GM18907 (cell line): Measurements from ENCODE around the gene C1S.
"Not testable (repeated sequence)": the region's sequence is repeated elsewhere in the genome, so short reads cannot be mapped to it uniquely, and the experiment has no call there.

Source experiments
- ATAC-seq: cut with Tn5 transposase; IDR thresholded peaks from one replicate; pipeline ENCODE4 v1.9.1; 2021; ENCODE audit warnings: mild to moderate bottlenecking, moderate library complexity; ENCODE audit not compliant: unreplicated experiment

The C1S gene

DNA sequence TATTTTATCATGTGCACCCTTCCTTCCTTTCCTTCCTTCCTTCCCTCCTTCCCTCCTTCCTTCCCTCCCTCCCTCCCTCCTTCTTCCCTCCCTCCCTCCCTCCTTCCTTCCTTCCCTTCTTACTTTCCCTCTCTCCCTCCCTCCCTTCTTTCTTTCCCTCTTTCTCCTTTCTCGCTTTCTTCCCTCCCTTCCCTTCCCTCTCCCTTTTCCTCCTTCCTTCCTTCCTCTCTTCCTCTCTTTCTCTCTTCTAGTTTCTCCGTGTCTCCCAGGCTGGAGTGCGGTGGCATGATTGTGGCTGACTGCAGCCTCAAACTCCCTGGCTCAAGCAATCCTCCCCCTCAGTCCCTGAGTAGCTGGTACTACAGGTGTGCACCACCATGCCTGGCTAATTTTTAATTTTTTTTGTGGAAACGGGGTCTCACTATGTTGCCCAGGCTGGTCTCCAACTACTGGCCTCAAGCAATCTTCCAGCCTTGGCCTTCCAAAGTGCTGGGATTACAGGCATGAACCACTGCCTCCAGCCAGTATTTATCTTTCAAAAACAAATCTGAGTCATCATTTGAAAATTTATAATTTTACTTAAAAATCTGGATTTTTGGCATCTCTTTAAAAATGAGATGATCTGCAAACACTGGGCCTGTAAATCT lies 40.7 kb downstream of the C1S start:
- ATAC-seq, result no peak

DNA sequence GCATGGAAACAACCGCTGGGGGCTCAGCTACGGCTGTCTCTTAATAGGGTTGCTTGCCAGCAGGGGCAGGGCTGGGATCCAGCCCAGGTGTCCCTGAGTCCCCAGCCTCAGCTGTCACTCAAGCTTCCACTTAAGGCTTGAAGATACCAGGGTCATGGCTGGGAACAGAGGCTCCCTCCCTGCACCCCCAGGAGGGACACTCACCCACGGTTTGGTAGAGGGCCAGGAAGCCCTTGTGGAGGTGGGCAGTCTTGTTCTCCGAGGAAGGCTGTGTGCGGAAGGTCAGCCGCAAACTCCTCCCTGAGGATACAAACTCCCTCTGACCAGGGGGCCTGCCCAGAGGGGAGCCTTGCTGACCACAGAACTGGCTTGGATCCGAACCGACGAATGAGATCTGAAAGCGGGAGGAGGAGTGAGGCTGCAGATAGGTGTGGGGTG lies 41.2 kb downstream of the C1S start:
- ATAC-seq, result no peak

DNA sequence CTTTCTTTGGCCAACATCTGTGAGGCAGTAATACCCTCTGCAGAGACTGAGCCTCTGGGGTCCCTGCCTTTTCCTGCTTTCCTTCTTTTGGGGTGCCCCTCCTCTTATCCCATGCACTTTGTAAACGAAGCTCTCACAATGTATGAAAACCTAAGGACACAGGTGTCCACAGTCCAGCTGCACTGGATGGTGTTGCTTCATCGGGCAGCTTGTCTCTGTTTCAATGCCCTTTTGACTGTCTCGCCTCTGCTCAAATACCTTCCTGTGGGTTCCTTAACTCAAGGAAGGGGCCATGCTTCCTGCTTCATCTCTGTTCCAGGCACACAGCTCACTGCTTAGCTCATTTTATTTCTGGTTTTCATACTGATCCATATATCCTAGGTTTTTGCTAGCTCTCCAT lies 42.1 kb downstream of the C1S start:
- ATAC-seq, result no peak

DNA sequence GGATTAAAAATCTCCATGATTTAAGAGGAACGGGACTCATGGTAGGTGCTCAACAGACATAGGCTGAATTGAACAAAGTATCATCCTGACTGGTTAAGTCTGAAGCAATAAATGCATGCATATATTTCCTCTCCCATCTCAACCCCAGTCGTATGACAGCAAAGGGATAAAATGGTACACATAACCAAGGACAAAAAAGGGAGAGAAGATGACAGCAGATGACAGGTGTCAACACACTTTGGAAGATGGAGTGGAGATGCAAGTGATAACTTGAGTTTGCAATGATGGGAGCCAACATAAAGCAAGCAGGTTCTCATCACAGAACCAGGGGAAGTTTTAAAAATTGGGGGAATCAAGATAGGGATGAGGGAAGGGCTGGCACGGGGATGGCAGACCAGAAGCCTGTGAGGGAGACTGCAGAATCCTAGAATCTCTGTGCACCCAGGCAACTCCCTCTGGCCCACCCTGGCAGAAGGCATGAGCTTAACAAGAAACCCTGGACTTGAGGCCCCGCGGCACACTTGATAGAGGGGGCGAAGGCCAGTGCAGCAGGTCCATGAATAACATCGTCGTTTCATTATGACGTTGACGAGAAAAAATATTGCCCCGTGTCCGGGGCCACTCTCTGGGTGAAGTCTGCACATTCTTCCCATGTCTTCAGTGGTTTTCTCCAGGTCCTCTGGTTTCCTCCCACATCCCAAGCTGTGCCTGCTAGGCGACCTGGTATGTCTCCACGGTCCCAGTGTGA lies 43.5 kb downstream of the C1S start:
- no peak for ATAC-seq

DNA sequence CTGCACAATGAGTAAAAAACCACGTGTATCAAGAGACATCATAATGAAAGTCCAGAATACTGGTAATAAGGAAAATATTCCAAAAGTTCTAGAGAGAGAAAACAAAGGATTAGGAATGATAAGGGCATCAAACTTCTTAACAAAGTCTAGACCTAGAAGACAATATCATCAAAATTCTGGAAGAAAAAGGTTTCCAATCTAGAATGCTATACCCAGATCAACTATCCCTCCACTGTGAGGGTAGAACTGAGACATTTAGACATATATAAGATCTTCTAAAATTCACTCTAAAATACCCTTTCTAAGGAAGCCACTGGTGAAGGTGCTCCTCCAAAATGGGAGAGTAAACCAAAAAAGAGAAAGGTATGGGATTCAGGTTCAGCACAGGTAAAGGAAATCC lies 45.6 kb downstream of the C1S start:
- no peak for ATAC-seq

DNA sequence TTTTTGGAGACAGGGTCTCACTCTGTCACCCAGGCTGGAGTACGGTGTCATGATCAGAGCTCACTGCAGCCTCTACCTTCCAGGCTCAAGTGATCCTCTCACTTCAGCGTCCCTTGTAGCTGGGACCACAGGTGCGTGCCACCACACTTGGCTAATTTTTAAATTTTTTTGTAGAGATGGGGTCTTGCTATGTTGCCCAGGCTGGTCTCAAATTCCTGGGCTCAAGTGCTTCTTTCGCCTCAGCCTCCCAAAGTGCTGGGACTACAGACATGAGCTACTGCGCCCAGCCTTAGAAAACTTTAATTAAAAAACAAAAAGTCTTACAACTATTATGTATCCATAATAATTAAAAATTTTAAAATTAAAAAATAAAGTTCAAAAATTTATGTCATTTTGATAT lies 46.7 kb downstream of the C1S start:
- ATAC-seq, result not testable (repeated sequence)

DNA sequence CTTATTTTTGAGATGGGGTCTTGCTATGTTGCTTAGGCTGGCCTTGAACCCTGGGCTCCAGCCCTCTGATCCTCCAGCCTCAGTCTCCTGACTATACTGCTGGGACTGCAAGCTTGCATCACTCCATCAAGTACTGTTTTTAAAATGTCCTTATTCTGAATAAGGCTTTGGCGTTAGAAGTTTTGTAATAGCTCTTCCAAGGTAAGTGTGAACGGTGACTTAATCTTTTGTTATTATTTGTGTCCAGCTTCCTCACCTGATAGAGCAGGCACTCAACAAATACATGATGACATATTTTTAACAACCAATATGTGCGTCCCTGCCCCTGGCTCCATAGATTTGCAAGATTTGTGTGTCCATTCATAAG lies 47.1 kb downstream of the C1S start:
- no peak for ATAC-seq

DNA sequence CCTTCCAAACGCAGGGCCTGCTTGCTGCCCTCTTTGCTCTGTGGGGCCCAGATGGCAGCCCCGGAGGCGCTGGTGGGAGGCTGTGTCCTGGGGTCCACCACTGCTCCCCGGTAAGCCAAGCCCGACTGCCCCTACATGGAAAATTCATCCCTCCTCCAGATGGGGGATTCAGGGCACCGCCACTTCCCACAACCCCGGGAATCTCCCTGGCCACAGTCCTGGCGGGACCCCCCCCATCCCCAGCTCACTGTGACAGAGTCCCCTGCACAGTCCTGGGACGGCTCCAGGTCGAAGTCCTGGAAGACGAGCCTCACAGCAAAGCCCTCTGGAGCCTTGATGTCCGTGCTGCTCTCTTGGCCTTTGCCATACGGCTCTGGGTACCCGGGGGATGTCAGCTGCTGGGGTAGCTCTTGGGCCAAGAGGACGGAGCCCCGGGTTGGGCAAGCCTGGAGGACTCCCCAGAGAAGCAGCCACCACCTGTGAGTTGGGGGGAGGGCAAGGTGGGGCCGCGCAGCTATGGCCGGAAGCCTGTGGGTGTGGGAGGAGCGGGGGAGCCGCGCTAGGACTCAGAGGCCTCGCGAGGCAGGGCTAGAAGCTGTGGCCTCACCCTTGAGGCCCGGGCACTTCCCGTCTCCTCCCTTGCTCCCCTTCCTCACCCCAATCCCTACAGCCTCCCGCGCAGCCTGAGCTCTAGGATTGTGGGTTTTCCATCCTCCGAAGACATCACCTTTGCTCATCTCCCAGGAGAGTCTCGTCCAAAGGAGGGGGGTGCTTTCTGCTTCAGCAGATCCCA lies 47.7 kb downstream of the C1S start:
- ATAC-seq, result peak; percentile 89

DNA sequence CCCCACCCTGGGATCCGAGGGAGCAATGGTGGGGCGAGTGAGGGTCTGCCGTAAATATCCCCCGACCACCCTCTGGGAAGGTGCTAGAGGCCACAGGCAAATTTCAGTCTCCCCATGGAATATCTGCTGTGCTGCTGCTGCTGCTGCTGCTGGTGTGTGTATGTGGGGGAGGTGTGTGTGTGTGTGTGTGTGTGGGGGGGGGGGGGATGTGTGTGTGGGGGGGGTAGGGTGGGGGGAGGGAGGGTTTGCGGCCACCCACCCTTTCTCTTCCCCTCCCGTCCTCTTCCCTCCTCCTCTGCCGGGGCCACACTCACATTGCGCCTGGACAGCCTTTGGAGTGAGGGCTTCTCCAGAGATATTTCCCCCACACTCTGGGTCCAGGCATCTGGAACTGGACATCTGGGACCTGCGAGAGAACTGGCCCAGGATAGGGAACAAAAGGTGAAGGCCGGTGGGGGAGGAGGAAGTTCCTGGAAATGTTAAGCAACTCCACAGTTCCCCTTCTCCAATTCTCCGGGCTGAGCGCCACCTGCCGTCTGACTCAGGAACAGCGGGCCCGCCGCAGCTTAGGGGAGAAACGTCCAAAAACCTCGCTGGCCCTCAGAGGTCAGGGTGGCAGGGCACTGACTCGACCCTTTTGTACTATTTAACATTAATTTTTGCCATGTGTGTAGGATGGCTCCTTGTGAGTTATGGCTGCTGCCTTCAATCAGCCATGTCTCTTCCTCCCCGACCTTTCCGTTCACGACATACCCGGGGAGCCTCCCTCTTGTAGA lies 48.5 kb downstream of the C1S start, which contains the start of gene C1RL:
C1RL (minus strand) TSS at position 419 of the 776 bp plus-strand sequence; CDS start at position 385, 34 bp downstream.
- ATAC-seq, result peak; percentile 36

DNA sequence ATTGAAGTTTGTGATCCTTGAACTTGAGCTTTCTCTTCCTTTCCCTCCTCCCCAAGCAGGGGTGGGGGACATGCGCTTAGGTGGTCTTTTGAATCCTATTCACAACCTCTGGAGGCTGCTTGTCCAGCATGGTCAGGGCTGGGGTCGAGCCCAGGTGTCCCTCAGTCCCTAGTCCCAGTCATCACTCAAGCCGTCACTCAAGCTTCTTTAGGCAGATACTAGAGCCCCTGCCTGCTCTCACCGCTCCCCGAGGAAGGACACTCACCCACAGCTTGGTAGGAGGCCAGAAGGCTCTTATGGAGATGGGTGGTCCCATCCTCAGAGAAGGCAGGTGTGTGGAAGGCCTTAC lies 49.0 kb downstream of the C1S start:
- ATAC-seq, result no peak

DNA sequence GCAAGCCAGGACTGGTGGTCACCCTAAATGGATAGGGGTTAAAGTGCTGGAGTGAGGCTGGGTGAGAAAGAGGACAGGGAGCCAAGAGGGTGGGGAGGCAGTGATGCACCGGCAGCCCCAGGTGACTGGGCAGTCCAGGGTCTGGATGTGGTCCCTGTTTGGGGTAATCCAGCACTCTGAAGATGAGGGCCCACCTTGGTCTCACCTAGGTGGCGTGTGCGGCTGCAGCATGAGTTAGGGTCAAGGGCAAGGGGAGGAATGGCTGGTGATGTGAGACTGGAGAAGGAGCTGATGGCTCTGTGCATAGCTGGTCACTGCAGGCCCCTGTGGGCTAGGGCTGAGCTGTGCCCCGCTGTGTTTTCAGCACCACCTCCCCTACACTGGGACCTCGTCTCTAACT lies 50.1 kb downstream of the C1S start:
- ATAC-seq, result no peak

DNA sequence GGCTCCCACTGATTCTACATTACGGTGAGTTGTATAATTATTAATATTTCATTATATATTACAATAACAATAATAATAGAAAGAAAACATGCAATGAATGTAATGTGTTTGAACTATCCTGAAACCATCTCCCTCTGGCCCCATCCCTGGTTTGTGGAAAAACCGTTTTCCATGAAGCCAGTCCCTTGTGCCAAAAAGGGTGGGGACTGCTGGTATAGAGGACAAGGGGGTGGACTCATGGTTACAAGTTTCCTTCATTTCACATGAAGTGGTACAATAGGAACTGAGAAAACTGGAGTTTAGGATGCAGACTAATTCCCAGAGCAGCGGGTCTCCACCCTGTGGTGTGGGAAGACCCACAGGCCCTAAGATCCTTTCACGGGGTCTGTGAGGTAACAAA lies 51.5 kb downstream of the C1S start:
- ATAC-seq, result no peak

DNA sequence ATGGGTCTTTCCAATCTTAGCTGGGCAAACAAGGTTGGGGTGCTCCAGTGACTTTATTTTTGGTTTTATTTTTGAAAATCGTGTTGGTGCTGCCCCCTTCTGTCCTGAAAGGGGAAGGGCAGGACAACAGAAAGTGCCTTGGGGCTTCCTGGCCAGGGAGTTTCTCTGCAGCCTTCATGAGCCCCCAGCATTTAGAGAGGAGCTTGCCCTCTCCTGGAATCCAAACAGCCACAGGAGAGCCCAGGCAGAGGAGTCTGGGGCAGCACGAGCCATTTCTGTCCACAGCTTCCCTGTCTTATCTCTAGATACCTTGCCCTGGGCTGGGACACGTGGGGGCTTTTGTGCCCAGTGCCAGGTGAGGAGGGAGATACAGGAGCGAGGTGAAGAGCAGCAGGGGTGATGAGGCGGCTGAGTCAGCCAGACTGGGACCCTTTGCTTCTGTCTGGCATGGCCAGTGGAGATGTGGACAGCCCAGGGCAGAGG lies 52.9 kb downstream of the C1S start:
- no peak for ATAC-seq

DNA sequence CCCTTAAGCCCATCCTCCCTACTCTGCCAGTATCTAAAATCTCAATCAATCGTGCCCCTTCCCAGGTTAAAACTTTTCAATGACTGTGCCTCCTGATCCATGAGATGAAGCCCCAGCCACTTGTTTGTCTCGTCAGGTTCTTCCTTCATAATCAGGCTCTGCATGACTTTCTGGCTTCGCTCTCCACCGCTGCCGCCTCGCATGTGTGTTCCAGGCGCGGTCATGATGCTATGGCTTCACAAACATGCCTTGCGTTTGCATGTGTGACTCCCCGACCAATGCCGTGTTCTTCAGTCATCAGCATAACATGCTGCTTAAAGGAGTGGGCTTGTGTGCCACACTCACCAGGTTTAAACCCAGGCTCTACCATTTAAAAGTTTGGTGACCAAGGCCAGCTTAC lies 53.5 kb downstream of the C1S start:
- no peak for ATAC-seq

DNA sequence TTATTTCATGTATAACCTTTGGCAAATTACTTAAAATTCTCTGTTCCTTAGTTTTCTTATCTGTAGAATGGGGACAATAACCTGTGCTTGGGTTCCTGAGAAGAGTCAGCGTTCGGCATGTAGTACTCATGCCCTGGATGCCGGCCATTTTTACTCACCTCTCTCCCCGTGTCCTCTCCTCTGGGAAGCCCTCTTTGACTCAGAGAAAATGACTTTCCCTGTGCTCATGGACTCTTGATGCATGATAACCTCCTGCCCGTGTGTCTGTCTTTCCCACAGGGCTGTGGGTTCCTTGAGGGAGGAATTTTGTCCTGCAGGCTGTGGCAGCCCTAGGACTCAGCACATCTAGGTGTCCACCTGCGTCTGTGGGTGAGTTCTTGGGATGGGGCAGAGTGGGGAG lies 54.3 kb downstream of the C1S start:
- no peak for ATAC-seq

DNA sequence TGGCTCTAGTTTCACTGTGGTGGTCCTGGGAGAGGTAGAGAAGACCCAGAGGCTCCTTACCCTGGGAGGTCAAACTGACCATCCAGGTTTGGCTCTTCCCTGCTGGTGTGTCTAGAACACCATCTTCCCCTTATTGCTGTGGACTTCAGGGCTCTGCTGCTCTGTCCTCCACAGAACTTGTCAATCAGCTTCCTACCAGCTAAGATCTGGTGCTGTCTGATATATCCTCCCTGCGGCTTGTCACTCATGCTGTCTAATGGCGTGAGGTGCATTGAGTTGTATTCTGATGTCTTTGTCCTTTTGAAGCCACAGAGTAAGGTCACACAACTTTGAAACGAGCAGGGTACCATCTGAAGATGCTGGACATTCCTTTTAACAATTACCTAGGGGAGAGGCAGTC lies 55.7 kb downstream of the C1S start:
- ATAC-seq, result no peak

DNA sequence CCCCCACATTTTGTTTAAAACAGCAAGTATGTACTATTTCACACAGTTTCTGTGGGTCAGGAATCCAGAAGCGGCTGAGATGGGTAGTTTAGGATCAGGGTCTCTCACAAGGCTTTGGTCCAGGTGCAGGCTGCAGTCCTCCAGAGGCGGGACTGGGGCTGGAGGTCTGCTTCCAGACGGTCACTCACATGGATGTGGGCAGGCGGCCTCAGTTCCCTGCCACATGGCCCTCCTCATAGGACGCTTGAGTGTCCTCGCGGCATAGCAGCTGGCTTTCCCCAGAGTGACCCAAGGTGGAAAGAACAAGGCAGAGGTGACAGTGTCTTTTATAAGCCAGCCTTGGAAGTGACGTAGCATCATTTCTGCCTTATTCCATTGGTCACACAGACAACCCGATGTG lies 56.4 kb downstream of the C1S start:
- ATAC-seq, result no peak

DNA sequence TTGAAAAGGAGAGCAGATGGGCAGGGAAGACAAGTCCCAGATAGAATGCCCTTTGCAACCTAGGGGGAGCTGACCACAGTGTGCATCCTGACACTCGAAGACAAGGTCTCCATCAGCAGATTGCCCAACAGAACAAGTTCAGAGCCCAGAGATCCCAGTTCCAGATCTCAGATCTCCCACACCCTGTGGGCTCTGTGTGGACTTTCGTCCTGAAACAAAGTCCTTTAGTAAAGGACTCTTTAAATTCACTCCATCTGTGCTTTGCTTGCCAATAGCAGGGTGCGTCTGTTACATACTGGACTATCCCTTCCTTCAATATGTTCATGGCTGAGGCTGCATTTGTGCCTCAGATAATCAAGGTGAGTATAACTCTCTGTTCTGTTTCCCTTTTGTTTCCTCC lies 57.2 kb downstream of the C1S start:
- ATAC-seq, result no peak

DNA sequence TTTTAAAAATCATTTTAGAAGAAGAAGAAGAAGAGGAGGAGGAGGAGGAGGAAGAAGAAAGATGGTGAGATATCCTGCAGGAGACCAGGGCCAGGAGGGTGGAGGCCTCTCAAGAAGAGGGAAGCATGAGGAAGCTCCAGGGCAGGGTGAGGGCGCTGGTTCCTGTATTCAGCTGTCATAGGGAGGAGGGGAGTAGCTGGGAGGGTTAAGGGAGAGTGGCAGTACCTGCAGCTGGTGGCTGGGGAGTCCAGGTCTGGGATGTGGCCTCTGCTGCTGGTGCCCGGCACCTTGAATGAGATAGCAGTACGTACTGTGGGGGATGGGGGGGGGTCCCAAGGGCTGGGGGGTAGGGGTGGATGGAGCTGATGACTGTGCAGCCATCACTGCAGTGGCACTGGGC lies 58.4 kb downstream of the C1S start:
- ATAC-seq, result no peak

DNA sequence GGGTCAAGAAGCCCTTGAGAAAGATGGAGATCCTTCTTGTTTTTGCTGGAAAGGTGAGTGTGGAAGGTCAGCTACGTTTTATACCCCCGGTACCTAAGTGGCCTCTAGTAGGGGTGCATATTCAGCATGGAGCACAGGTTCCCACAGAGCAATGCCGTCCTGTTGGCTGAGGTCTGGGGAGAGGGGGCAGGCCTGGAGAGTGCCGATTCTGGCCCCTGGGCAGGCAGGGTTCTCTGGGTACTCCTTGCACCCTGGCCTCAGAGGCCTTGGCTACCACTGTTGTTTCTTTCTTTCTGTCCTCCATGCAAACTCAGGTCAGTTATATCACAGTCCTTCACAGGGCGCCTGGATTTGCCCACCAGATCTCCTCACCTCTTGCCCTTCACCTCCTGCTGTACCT lies 59.6 kb downstream of the C1S start:
- no peak for ATAC-seq
